ENCODE measurements around the gene VPREB1. TPM values are rescaled to one million over a fixed set of nuclear protein-coding genes. Genes with fewer than 3 reads are reported as not detected.
"Not testable (repeated sequence)": the region's sequence is repeated elsewhere in the genome, so short reads cannot be mapped to it uniquely, and the experiment has no call there.

The VPREB1 gene
- total RNA-seq, 1 donor from 2014 or later = not detected

DNA sequence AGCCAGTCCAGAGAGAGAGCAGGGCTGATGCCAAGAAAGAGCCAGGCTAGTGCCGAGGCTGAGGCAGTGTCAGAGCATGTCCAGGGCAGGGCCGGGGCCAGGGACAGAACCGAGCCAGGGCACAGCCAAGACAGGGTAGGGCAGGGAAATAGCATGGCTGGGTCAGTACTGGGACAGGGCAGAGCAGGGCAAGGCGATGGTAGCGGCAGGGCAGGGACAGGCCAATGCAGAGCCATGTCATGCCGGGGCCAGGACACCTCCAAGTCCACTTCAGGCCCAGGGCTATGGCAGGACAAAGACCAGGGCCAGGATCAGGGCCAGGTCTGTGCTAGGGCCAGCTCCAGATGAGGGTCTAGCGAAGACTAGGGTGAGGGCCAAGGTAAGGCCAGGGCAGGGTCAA, 48.9 kb downstream of the VPREB1 start:
- not testable (repeated sequence) for DNase-seq (ENCODE audit: low read depth in 2 of 2)

- DNase-seq (ENCODE audit: low read depth in 2 of 2) = not testable (repeated sequence)
Measured at GRCh38 chr22:22294641-22295040, 50.1 kb downstream of the VPREB1 start.

Data from lung microvascular endothelial cell (primary cell).